Activated naive CD4-positive, alpha-beta T cell treated with anti-CD3 and anti-CD28 coated beads for 36 hours (primary cell): ENCODE measurements around the gene SNCAIP. TPM values are rescaled to one million over a fixed set of nuclear protein-coding genes. Genes with fewer than 3 reads are reported as not detected.

Experiments
- CTCF ChIA-PET: fragments of 350-600 bp; sonication (Branson Sonifier 250); formaldehyde crosslinking; loops from one replicate; lab custom pipeline; 2021; ENCODE audit warnings: antibody characterized with exemption; lab: Charles Lee
- DNase-seq: peaks from one replicate; pipeline ENCODE4 v3.0.0-alpha.2; 2020
- H3K27ac Mint-ChIP-seq: one replicate; pipeline ENCODE4 v1.8.0; 2021; ENCODE audit warnings: mild to moderate bottlenecking, mixed read lengths
- H3K27me3 Mint-ChIP-seq: one replicate; pipeline ENCODE4 v1.8.0; 2021; ENCODE audit warnings: low read depth, mixed read lengths
- H3K36me3 Mint-ChIP-seq: one replicate; pipeline ENCODE4 v1.8.0; 2021; ENCODE audit warnings: low read depth, mixed read lengths
- H3K4me1 Mint-ChIP-seq: one replicate; pipeline ENCODE4 v1.8.0; 2021; ENCODE audit warnings: low read depth, mixed read lengths
- H3K4me3 Mint-ChIP-seq: one replicate; pipeline ENCODE4 v1.8.0; 2021; ENCODE audit warnings: mild to moderate bottlenecking, moderate library complexity, mixed read lengths
- H3K9me3 Mint-ChIP-seq: one replicate; pipeline ENCODE4 v1.8.0; 2021; ENCODE audit warnings: mixed read lengths
- intact Hi-C: fragments of 100-400 bp; cut with micrococcal nuclease; formaldehyde crosslinking; loops from one replicate; pipeline ENCODE4 v1.15.1; 2023
- total RNA-seq, 2 experiments: library from RNA; stranded (reverse); gene quantifications; one replicate each; pipeline ENCODE4 v1.2.3, GENCODE V29; 2021

SNCAIP gene
- total RNA-seq, 2 experiments from 2014 or later, result not detected

- CTCF ChIA-PET, result no interaction called here
- DNase-seq, result no peak
- H3K4me3 Mint-ChIP-seq, result no peak overlapping the region
- no peaks in the 10 kb centered on the region for H3K36me3 Mint-ChIP-seq
- H3K27ac Mint-ChIP-seq, result no peak overlapping the region
- no peaks in the 10 kb centered on the region for H3K27me3 Mint-ChIP-seq
- H3K4me1 Mint-ChIP-seq, result no peaks in the 10 kb centered on the region
- intact Hi-C loops, result no loop called here
- H3K9me3 Mint-ChIP-seq, result no peaks in the 10 kb centered on the region
Observed at GRCh38 chr5:122447879-122448278, 135.8 kb downstream of the SNCAIP start.

- H3K4me3 Mint-ChIP-seq, result no peak overlapping the region
- CTCF ChIA-PET, result no interaction called here
- peaks cover 3% of the 10 kb centered on the region for H3K27me3 Mint-ChIP-seq
- no peaks in the 10 kb centered on the region for H3K36me3 Mint-ChIP-seq
- intact Hi-C loops, result no loop called here
- H3K4me1 Mint-ChIP-seq, result no peaks in the 10 kb centered on the region
- no peak for DNase-seq
- H3K9me3 Mint-ChIP-seq, result no peaks in the 10 kb centered on the region
- no peak overlapping the region for H3K27ac Mint-ChIP-seq
Observed at GRCh38 chr5:122454541-122454940, 142.5 kb downstream of the SNCAIP start.

DNA sequence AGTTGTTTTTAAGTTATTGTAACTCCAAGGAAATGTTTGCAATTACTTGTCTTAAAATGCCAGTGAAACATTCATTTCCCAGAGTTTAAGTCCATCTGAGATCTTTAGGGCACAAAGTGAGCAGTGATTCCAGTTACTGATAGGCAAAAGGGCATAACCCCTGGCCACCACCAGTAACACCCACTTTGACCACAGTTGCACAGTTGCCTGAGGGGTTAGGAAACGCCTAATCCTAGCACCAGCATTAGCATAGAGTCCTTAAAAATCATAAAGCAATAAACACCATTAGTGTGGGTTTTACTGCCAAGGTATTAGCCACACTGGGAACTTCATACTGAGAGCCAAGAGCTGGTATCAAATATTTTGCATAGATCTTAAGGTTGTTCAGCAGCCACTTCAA, 143.9 kb downstream of the SNCAIP start:
- no peak for DNase-seq
- Mint-ChIP-seq H3K4me3 (no peak overlapping the region), H3K9me3 (no peaks in the 10 kb centered on the region), H3K27ac (no peak overlapping the region), H3K36me3 (no peaks in the 10 kb centered on the region), H3K27me3 (peaks cover 5% of the 10 kb centered on the region), H3K4me1 (no peaks in the 10 kb centered on the region)
- CTCF ChIA-PET, result no interaction called here
- intact Hi-C loops, result no loop called here

- no peak overlapping the region for H3K27ac Mint-ChIP-seq
- intact Hi-C loops, result no loop called here
- no peak for DNase-seq
- CTCF ChIA-PET, result no interaction called here
- H3K27me3 Mint-ChIP-seq, result peaks cover 5% of the 10 kb centered on the region
- no peaks in the 10 kb centered on the region for H3K4me1 Mint-ChIP-seq
- H3K36me3 Mint-ChIP-seq, result no peaks in the 10 kb centered on the region
- H3K4me3 Mint-ChIP-seq, result no peak overlapping the region
- no peaks in the 10 kb centered on the region for H3K9me3 Mint-ChIP-seq
Observed at GRCh38 chr5:122457178-122457826, 145.3 kb downstream of the SNCAIP start.

DNA sequence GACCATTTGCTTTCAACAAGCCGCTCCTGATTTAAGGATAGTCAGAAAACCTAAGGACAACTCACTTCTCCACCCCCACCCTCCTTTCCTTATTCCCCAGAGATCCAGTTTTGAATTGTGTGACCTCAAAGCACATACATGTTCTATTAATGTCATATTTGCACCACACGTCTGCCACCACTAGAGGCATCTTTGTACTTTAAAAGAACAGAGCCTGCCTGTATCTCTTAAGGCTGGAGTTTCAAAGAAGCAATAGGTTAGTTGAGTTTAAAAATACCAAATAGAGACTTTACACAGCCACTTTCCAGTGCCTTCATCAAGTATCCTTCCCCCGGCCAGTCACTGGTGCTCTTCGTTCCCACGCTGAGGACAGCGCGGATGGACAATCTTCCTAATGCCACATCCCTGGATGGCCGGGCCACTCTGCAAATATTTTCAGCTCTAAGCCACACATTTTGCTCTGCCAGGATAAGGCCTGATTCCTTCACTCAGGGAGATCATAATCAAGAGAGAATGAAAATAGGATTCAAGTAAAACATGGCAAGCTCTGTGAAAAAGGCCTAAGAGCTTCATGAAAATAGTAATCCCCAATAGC, 146.3 kb downstream of the SNCAIP start:
- Mint-ChIP-seq H3K36me3 (no peaks in the 10 kb centered on the region), H3K4me3 (no peak overlapping the region), H3K4me1 (no peaks in the 10 kb centered on the region), H3K27ac (no peak overlapping the region), H3K9me3 (no peaks in the 10 kb centered on the region), H3K27me3 (peaks cover 5% of the 10 kb centered on the region)
- peak; percentile 9 for DNase-seq
- CTCF ChIA-PET, result interaction anchor here (1.5 kb wide), 1 partner anchor 12 kb away, joined by 5 read pairs; no protein-coding TSS in a partner anchor
- intact Hi-C loops, result no loop called here

DNA sequence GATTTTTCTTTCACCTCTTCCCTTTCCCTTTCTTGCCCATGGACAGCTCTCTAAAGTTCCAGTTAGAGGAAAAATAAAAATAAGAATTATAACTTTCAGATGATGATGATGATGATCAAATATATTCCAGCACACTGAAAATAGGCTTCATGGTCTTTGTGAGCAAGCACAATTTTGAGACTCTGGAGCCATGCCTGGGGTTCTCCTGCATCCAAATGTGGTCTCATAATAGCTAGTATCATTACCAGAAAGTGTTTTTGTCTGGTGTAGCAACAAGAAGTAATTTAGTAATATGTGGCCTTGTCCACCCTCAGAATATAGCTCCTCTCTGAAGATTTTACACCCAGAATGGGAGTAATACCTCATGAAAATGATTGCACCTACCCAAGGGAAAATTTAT, 150.4 kb downstream of the SNCAIP start:
- no peak for DNase-seq
- CTCF ChIA-PET, result interaction anchor here (0.6 kb wide), 2 partner anchors 150 to 651 kb away, joined by 3 to 4 read pairs; no protein-coding TSS in a partner anchor
- no peaks in the 10 kb centered on the region for H3K36me3 Mint-ChIP-seq
- H3K27me3 Mint-ChIP-seq, result peaks cover 9% of the 10 kb centered on the region
- intact Hi-C loops, result no loop called here
- no peak overlapping the region for H3K4me3 Mint-ChIP-seq
- H3K27ac Mint-ChIP-seq, result no peak overlapping the region
- H3K9me3 Mint-ChIP-seq, result no peaks in the 10 kb centered on the region
- no peaks in the 10 kb centered on the region for H3K4me1 Mint-ChIP-seq

DNA sequence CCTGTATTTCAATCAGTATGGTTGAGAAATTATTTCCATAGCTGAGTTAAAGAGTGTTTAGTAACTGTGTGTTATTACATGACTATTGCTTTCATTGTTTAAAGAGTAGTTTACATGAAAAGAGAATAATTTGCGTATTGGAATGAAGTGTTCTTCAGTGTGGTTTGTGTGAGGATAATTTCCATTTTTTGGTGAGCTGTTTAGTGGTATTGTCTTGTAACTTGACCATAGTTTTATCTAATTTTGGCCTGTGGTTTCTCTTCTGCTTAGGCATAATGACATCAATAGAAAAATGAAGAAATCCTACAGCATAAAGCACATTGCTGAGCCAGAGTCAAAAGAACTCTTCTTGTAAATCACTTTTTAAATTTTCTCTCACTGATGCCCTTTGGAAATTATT, 151.2 kb downstream of the SNCAIP start:
- Mint-ChIP-seq H3K27ac (no peak overlapping the region), H3K27me3 (peaks cover 8% of the 10 kb centered on the region), H3K36me3 (no peaks in the 10 kb centered on the region), H3K4me1 (no peaks in the 10 kb centered on the region), H3K4me3 (no peak overlapping the region), H3K9me3 (no peaks in the 10 kb centered on the region)
- intact Hi-C loops, result no loop called here
- no peak for DNase-seq
- CTCF ChIA-PET, result no interaction called here

DNA sequence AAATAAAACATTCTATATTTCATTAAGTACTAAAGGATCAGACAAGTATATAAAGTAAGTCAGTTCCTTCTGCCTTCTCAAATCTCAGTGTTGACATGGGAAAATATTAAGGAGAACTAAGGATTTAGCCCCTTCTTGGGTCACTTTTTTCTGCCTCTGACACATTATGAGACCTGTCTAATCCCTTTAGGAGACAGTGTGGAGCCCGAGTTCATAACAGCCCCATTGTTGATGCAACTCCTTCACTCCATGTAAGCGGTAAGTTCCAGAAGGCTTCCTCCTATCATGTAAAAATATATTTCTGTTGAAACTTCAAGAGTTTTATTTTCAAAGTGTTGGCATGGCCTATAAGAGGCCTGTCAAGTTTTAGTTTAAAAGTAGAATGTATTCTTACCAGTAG, 152.2 kb downstream of the SNCAIP start:
- H3K4me1 Mint-ChIP-seq, result no peaks in the 10 kb centered on the region
- H3K27me3 Mint-ChIP-seq, result peaks cover 8% of the 10 kb centered on the region
- H3K36me3 Mint-ChIP-seq, result no peaks in the 10 kb centered on the region
- intact Hi-C loops, result no loop called here
- CTCF ChIA-PET, result no interaction called here
- no peaks in the 10 kb centered on the region for H3K9me3 Mint-ChIP-seq
- no peak overlapping the region for H3K4me3 Mint-ChIP-seq
- no peak overlapping the region for H3K27ac Mint-ChIP-seq
- no peak for DNase-seq

DNA sequence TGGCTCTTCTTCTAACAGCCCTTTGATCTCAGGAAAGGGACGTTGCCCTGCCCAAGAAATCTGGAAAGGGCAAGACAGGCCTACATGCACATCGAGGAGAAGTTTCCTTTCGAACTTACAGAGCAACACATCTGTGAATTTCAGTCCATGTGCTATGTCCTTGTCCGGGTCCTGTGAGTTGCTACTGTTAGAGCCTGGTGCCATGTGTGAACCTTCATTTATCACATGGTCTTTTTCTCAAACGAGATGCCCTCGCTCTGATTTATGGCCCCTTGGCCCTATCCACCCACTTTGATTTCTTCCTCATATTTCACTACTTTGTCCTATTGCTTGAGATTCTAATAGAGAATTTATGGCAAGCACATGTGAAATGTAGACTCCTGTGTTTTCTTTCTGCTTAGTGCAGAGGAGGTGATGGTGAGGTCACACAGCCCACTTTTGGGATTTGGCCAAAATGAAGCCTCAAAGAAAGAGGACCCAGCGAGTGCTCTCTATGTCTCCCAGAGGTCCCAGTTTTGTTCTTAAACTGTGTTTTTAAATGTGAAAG, 153.1 kb downstream of the SNCAIP start:
- peaks cover 11% of the 10 kb centered on the region for H3K27me3 Mint-ChIP-seq
- H3K4me3 Mint-ChIP-seq, result no peak overlapping the region
- no peaks in the 10 kb centered on the region for H3K36me3 Mint-ChIP-seq
- no peak for DNase-seq
- no peak overlapping the region for H3K27ac Mint-ChIP-seq
- intact Hi-C loops, result no loop called here
- no peaks in the 10 kb centered on the region for H3K9me3 Mint-ChIP-seq
- H3K4me1 Mint-ChIP-seq, result no peaks in the 10 kb centered on the region
- CTCF ChIA-PET, result no interaction called here

DNA sequence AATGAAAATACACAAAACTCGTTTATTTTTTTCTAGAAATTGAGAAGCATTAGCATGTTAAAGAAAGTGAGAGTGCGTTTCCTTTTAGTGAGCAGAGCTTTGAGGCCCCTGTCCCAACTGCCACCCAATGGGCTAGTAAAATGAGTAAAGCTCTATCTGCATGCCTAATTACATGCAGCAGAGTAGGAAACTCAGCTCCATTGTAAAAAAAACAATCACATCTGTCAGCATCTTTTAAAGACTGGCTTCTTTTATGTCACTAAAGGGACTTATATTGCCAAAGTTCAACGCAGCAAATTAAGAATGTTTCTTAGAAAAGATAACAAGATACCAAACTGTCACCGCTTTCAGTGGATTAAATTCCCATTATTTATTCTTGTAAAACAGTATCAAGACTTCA, 154.0 kb downstream of the SNCAIP start:
- CTCF ChIA-PET, result no interaction called here
- H3K9me3 Mint-ChIP-seq, result no peaks in the 10 kb centered on the region
- no peak for DNase-seq
- no peak overlapping the region for H3K4me3 Mint-ChIP-seq
- no peaks in the 10 kb centered on the region for H3K4me1 Mint-ChIP-seq
- intact Hi-C loops, result no loop called here
- no peak overlapping the region for H3K27ac Mint-ChIP-seq
- H3K27me3 Mint-ChIP-seq, result peaks cover 9% of the 10 kb centered on the region
- H3K36me3 Mint-ChIP-seq, result no peaks in the 10 kb centered on the region

DNA sequence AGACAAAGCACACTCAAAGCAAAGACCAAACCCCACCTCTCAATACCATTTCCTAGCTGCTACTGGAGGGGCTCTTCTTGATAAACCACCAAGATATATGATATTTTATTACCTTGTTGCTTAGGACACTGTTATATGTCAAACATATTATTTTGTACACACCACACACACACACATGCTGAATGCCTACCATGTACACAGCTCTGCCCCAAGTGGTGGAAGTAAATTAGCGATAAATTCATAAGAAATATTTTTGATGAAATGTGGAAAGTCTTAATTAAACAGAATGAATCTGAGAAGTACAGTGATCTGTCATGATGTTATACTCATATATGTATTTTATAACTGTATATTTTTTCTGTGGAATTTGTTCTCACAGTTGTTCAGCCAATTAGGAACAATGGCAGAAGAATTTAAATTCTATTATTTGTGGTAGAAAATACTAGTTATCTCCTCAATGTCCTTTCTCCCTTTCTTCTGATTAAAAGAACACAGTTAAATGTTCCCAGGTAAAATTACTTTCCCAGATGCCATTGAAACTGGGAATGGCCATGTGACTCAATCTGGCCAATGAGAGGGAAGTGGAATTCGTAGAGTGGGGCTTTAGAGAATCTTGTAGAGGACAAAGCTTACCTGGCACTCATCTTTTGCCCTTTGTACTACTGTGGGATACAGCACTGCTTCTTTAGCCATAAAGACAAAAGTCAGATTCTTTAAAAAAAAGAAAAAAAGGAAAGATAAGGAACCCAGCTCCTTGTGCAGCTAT, 156.5 kb downstream of the SNCAIP start:
- no peak for DNase-seq
- Mint-ChIP-seq H3K36me3 (no peaks in the 10 kb centered on the region), H3K9me3 (no peaks in the 10 kb centered on the region), H3K27ac (no peak overlapping the region), H3K27me3 (peaks cover 9% of the 10 kb centered on the region), H3K4me3 (no peak overlapping the region), H3K4me1 (no peaks in the 10 kb centered on the region)
- CTCF ChIA-PET, result interaction anchor here (0.7 kb wide), 1 partner anchor 245 kb away, joined by 3 read pairs; no protein-coding TSS in a partner anchor
- intact Hi-C loops, result no loop called here

- DNase-seq, result no peak
- Mint-ChIP-seq H3K36me3 (no peaks in the 10 kb centered on the region), H3K27me3 (peaks cover 9% of the 10 kb centered on the region), H3K27ac (no peak overlapping the region), H3K9me3 (no peaks in the 10 kb centered on the region), H3K4me3 (no peak overlapping the region), H3K4me1 (no peaks in the 10 kb centered on the region)
- CTCF ChIA-PET, result interaction anchor here (1.6 kb wide), 1 partner anchor 10 kb away, joined by 5 read pairs; no protein-coding TSS in a partner anchor
- intact Hi-C loops, result no loop called here
Observed at GRCh38 chr5:122469384-122469919, 157.4 kb downstream of the SNCAIP start.
